Naive B cell (primary cell): Measurements from ENCODE around the gene GCNT1. TPM values are rescaled to one million over a fixed set of nuclear protein-coding genes. Genes with fewer than 3 reads are reported as not detected.
A peak's percentile ranks its signal among the peaks of the same experiment; 100 is the strongest.
"Not testable (repeated sequence)": the region's sequence is repeated elsewhere in the genome, so short reads cannot be mapped to it uniquely, and the experiment has no call there.

Source experiments
- ATAC-seq, 2 donors: fragments of 150-1000 bp; cut with Tn5 transposase; 2 replicates each; pipeline ENCODE4 v1.10.0; 2021; ENCODE audit warnings: low read depth in 2 of 2, mild to moderate bottlenecking in 2 of 2, moderate library complexity in 2 of 2
- DNase-seq: peaks from one replicate; pipeline ENCODE4 v3.0.0; 2022
- H3K27ac Mint-ChIP-seq, 6 donors: one replicate each; pipeline ENCODE4 v1.8.0; 2020 to 2022; ENCODE audit warnings: mild to moderate bottlenecking in 6 of 6, mixed read lengths in 6 of 6, moderate library complexity in 5 of 6, inconsistent platforms in 2 of 6
- H3K27me3 Mint-ChIP-seq, 3 donors: one replicate each; pipeline ENCODE4 v1.8.0; 2021 to 2022; ENCODE audit warnings: mixed read lengths in 3 of 3, mild to moderate bottlenecking in 1 of 3
- H3K36me3 Mint-ChIP-seq, 2 donors: one replicate each; pipeline ENCODE4 v1.8.0; 2020 to 2022; ENCODE audit warnings: mixed read lengths in 2 of 2, inconsistent platforms in 1 of 2, mild to moderate bottlenecking in 1 of 2
- H3K4me1 Mint-ChIP-seq, 3 donors: one replicate each; pipeline ENCODE4 v1.8.0; 2020 to 2022; ENCODE audit warnings: mixed read lengths in 3 of 3, inconsistent platforms in 1 of 3, mild to moderate bottlenecking in 1 of 3, moderate library complexity in 1 of 3
- H3K4me3 Mint-ChIP-seq, 8 donors: one replicate each; pipeline ENCODE4 v1.8.0; 2020 to 2022; ENCODE audit warnings: mild to moderate bottlenecking in 8 of 8, mixed read lengths in 8 of 8, moderate library complexity in 8 of 8, inconsistent platforms in 2 of 8
- H3K9me3 Mint-ChIP-seq, 7 donors: one replicate each; pipeline ENCODE4 v1.8.0; 2020 to 2022; ENCODE audit warnings: mixed read lengths in 7 of 7, mild to moderate bottlenecking in 5 of 7, inconsistent platforms in 2 of 7, moderate library complexity in 1 of 7
- polyA plus RNA-seq, 6 donors: library from polyadenylated mRNA; unstranded; fragments of 300-500 nt; fragmentation: Illumina TruSeq; gene quantifications; one replicate each; pipeline ENCODE4 v1.2.3, GENCODE V29; 2021; ENCODE audit warnings: low read depth in 6 of 6

The GCNT1 gene
- polyA plus RNA-seq, 6 donors from 2014 or later: 60.2 to 135 (median 78.5) TPM

DNA sequence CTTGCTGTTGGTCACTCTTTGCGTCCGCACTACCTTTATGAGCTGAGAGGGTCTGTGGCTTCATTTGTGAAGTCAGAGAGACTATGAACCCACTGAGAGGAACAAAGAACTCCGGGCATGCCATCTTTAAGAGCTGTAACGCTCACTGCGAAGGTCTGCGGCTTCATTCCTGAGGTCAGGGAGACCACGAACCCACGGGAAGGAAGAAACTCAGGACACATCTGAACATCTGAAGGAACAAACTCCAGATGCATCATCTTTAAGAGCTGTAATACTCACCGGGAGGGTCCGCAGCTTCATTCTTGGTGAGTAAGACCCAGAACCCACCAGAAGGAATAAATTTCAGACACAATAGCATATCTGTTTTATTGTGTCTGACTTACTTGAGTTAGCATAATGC, 19.2 kb downstream of the GCNT1 start:
- no peak for ATAC-seq
- Mint-ChIP-seq H3K9me3 (peaks cover 0 to 12% (median 8%) of the 10 kb centered on the region in 7 donors), H3K27me3 (no peaks in the 10 kb centered on the region), H3K36me3 (peaks cover 7 to 24% of the 10 kb centered on the region in 2 donors), H3K4me3 (peak overlapping the region in 7 of 8 donors; percentile 4 to 74 (median 18)), H3K27ac (peak overlapping the region in 3 of 6 donors; percentile 12 to 49 (median 30)), H3K4me1 (peaks cover 20 to 58% (median 41%) of the 10 kb centered on the region in 3 donors)
- DNase-seq: no peak

DNA sequence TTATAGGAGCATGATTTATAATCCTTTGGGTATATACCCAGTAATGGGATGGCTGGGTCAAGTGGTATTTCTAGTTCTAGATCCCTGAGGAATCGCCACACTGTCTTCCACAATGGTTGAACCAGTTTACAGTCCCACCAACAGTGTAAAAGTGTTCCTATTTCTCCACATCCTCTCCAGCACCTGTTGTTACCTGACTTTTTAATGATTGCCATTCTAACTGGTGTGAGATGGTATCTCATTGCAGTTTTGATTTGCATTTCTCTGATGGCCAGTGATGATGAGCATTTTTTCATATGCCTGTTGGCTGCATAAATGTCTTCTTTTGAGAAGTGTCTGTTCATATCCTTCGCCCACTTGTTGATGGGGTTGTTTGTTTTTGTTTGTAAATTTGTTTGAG, 20.4 kb downstream of the GCNT1 start:
- H3K9me3 Mint-ChIP-seq: peaks cover 0 to 12% (median 8%) of the 10 kb centered on the region in 7 donors
- H3K27ac Mint-ChIP-seq, DNase-seq, ATAC-seq, H3K27me3 Mint-ChIP-seq: not testable (repeated sequence)
- peaks cover 7 to 24% of the 10 kb centered on the region in 2 donors for H3K36me3 Mint-ChIP-seq
- H3K4me1 Mint-ChIP-seq: peaks cover 24 to 60% (median 46%) of the 10 kb centered on the region in 3 donors
- H3K4me3 Mint-ChIP-seq: peak overlapping the region in 1 of 8 donors; percentile 3

- ATAC-seq: no peak
- Mint-ChIP-seq H3K4me1 (peaks cover 43 to 81% (median 72%) of the 10 kb centered on the region in 3 donors), H3K4me3 (peak overlapping the region in 1 of 8 donors; percentile 9), H3K36me3 (peaks cover 0 to 18% of the 10 kb centered on the region in 2 donors), H3K27ac (peak overlapping the region in 1 of 6 donors; percentile 55), H3K9me3 (no peaks in the 10 kb centered on the region), H3K27me3 (no peaks in the 10 kb centered on the region)
- no peak for DNase-seq
These were observed 27.2 kb downstream of the GCNT1 start for GRCh38 chr9:76486151-76486550.

- peaks cover 1 to 12% (median 3%) of the 10 kb centered on the region in 7 donors for H3K9me3 Mint-ChIP-seq
- H3K27me3 Mint-ChIP-seq: no peaks in the 10 kb centered on the region
- peaks cover 24 to 38% of the 10 kb centered on the region in 2 donors for H3K36me3 Mint-ChIP-seq
- DNase-seq (no peak), ATAC-seq (no peak)
- peak overlapping the region; percentile 29 to 93 (median 72) for H3K27ac Mint-ChIP-seq
- H3K4me3 Mint-ChIP-seq: peak overlapping the region in 6 of 8 donors; percentile 56 to 86 (median 62)
- peaks cover 47 to 84% (median 67%) of the 10 kb centered on the region in 3 donors for H3K4me1 Mint-ChIP-seq
These were observed 31.4 kb downstream of the GCNT1 start for GRCh38 chr9:76490249-76490990.

DNA sequence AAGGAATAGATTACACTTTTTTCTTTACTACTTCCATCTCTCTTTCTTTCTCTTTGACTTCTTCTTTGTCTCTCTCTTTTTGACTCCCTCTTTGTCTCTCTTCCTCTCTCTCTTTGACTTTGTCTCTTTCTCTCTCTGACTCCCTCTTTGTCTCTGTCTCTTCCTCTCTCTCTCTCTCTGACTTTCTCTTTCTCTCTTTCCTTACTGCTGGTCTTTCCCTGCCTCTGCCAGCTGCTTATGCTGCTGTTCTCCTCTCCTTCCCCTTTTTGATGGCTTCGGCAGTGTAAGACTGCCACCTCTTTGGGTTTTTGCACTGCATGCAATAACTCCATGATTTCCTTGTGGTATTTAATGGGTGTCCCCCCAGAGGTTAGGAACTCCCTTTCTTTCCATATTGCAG, 32.1 kb downstream of the GCNT1 start:
- H3K27me3 Mint-ChIP-seq: not testable (repeated sequence)
- H3K4me1 Mint-ChIP-seq: peaks cover 43 to 79% (median 62%) of the 10 kb centered on the region in 3 donors
- peak; percentile 28 for DNase-seq

GRCh38 chr9:76493496-76493895, 34.5 kb downstream of the GCNT1 start:
- H3K27ac Mint-ChIP-seq: peak overlapping the region in 2 of 6 donors; percentile 39 to 49
- not testable (repeated sequence) for H3K27me3 Mint-ChIP-seq, ATAC-seq

More for the DNA sequence above, 32.1 kb downstream of the GCNT1 start:
- peaks cover 28 to 40% of the 10 kb centered on the region in 2 donors for H3K36me3 Mint-ChIP-seq
- peaks cover 2 to 14% (median 5%) of the 10 kb centered on the region in 7 donors for H3K9me3 Mint-ChIP-seq
- H3K4me3 Mint-ChIP-seq: peak overlapping the region in 7 of 8 donors; percentile 32 to 86 (median 61)
- not testable (repeated sequence) for ATAC-seq
- H3K27ac Mint-ChIP-seq: peak overlapping the region; percentile 29 to 93 (median 72)

DNA sequence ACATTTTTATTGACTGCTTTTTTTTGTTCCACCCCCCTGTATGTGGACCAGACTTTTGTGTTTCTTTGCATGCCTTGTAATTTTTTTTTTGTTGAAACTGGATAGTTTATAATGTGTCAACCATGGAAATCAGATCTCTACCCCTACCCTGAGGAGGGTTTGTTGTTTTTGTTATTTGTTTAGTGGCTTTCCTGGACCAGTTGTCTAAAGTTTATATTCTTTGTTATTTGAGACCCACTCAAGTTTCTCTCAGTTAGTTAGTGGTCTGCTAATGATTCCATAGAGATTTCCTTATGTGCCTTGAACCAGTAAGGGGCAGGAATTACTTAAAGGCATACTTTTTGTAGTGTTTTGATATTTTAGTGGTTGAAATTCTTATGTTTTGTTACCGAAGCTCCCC, 41.1 kb downstream of the GCNT1 start:
- peak overlapping the region in 3 of 6 donors; percentile 0 to 81 (median 76) for H3K27ac Mint-ChIP-seq
- DNase-seq (no peak), ATAC-seq (no peak)
- no peaks in the 10 kb centered on the region for H3K27me3 Mint-ChIP-seq
- H3K4me3 Mint-ChIP-seq: no peak overlapping the region
- H3K9me3 Mint-ChIP-seq: peaks cover 0 to 7% (median 2%) of the 10 kb centered on the region in 7 donors
- peaks cover 29 to 50% (median 42%) of the 10 kb centered on the region in 3 donors for H3K4me1 Mint-ChIP-seq
- H3K36me3 Mint-ChIP-seq: peaks cover 25 to 28% of the 10 kb centered on the region in 2 donors

More at GRCh38 chr9:76493496-76493895, 34.5 kb downstream of the GCNT1 start:
- H3K4me3 Mint-ChIP-seq: peak overlapping the region in 1 of 8 donors; percentile 37
- DNase-seq: not testable (repeated sequence)
- H3K36me3 Mint-ChIP-seq: peaks cover 35 to 38% of the 10 kb centered on the region in 2 donors
- H3K9me3 Mint-ChIP-seq: peaks cover 2 to 14% (median 5%) of the 10 kb centered on the region in 7 donors
- peaks cover 31 to 67% (median 53%) of the 10 kb centered on the region in 3 donors for H3K4me1 Mint-ChIP-seq

- no peak for DNase-seq
- no peaks in the 10 kb centered on the region for H3K9me3 Mint-ChIP-seq
- peak overlapping the region in 1 of 6 donors; percentile 46 for H3K27ac Mint-ChIP-seq
- peaks cover 20 to 38% (median 38%) of the 10 kb centered on the region in 3 donors for H3K4me1 Mint-ChIP-seq
- H3K27me3 Mint-ChIP-seq: no peaks in the 10 kb centered on the region
- peaks cover 13 to 15% of the 10 kb centered on the region in 2 donors for H3K36me3 Mint-ChIP-seq
- peak overlapping the region in 1 of 8 donors; percentile 49 for H3K4me3 Mint-ChIP-seq
- no peak for ATAC-seq
These were observed 43.8 kb downstream of the GCNT1 start for GRCh38 chr9:76502746-76503145.

- peak overlapping the region in 1 of 6 donors; percentile 84 for H3K27ac Mint-ChIP-seq
- H3K4me1 Mint-ChIP-seq: peaks cover 1 to 13% (median 3%) of the 10 kb centered on the region in 3 donors
- peaks cover 0 to 12% of the 10 kb centered on the region in 2 donors for H3K36me3 Mint-ChIP-seq
- ATAC-seq (no peak), DNase-seq (no peak)
- H3K4me3 Mint-ChIP-seq: no peak overlapping the region
- peaks cover 0 to 12% (median 4%) of the 10 kb centered on the region in 7 donors for H3K9me3 Mint-ChIP-seq
- no peaks in the 10 kb centered on the region for H3K27me3 Mint-ChIP-seq
These were observed 51.1 kb downstream of the GCNT1 start for GRCh38 chr9:76510041-76510440.

DNA sequence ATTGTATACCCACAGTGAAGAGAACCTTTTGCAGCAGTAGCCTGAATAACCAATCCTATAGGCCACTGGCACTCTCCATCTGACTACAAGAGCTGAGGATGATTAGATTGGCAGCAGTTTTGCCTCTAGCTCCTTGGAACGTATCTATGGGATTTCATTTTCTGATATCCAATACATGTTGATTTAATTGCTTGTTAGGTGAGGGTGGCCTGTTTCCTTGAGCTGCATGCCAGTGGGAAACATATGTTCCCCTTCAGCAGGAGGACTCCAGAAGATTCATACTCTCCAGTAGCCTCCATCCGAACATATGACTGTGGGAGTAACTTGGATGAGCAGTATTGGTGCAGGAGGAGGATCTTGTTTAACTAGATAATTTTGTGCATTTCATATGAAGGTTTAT, 51.5 kb downstream of the GCNT1 start:
- DNase-seq: no peak

DNA sequence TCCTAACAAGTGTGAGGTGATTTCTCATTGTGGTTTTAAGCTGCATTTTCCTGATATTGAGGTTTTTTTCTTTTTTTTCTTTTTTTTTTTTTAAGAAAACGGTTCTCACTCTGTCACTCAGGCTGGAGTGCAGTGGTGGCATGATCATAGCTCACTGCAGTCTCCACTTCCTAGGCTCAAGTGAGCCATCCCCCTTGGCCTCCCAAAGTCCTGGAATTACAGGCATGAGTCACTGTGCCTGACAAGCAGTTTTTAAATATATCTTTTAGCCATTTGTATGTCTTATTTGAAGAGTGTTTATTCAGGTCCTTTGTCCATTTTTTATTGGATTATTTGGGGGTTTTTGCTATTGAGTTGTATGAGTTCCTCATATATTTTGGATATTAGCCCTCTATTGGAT, 53.8 kb downstream of the GCNT1 start:
- H3K27me3 Mint-ChIP-seq: no peaks in the 10 kb centered on the region
- no peak overlapping the region for H3K4me3 Mint-ChIP-seq
- ATAC-seq (no peak), DNase-seq (no peak)
- H3K4me1 Mint-ChIP-seq: peaks cover 4 to 9% (median 7%) of the 10 kb centered on the region in 3 donors
- H3K27ac Mint-ChIP-seq: no peak overlapping the region
- peaks cover 0 to 12% (median 4%) of the 10 kb centered on the region in 7 donors for H3K9me3 Mint-ChIP-seq
- H3K36me3 Mint-ChIP-seq: peaks cover 16 to 27% of the 10 kb centered on the region in 2 donors

More for the DNA sequence above, 51.5 kb downstream of the GCNT1 start:
- no peak overlapping the region for H3K4me3 Mint-ChIP-seq
- peak overlapping the region in 2 of 6 donors; percentile 82 to 84 for H3K27ac Mint-ChIP-seq
- peaks cover 0 to 12% (median 0%) of the 10 kb centered on the region in 3 donors for H3K4me1 Mint-ChIP-seq
- H3K36me3 Mint-ChIP-seq: peaks cover 0 to 12% of the 10 kb centered on the region in 2 donors
- no peak for ATAC-seq
- H3K9me3 Mint-ChIP-seq: peaks cover 0 to 12% (median 4%) of the 10 kb centered on the region in 7 donors
- no peaks in the 10 kb centered on the region for H3K27me3 Mint-ChIP-seq

DNA sequence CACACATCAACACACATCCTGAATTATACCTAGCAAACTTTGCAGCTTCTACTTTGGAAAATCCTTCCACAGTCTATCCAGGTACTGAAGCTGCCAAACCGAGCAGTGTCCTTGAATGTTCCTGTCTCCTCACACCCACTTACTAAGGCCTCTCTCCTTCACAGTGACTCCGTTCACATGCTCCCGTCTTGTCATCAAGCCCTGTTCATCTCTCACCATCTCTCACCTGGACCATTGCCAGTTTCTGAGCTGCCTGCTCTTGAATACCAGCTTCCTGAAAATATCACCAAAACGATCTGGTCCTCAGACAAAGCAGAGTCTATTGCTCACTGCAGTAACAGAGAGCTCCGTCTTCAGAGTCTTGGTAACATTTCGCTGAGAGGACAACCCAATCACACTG, 57.4 kb downstream of the GCNT1 start:
- ATAC-seq (no peak), DNase-seq (no peak)
- Mint-ChIP-seq H3K9me3 (peaks cover 0 to 12% (median 4%) of the 10 kb centered on the region in 7 donors), H3K27me3 (no peaks in the 10 kb centered on the region), H3K27ac (peak overlapping the region in 2 of 6 donors; percentile 45 to 52), H3K4me1 (peaks cover 4 to 10% (median 7%) of the 10 kb centered on the region in 3 donors), H3K36me3 (peaks cover 22 to 44% of the 10 kb centered on the region in 2 donors), H3K4me3 (no peak overlapping the region)

DNA sequence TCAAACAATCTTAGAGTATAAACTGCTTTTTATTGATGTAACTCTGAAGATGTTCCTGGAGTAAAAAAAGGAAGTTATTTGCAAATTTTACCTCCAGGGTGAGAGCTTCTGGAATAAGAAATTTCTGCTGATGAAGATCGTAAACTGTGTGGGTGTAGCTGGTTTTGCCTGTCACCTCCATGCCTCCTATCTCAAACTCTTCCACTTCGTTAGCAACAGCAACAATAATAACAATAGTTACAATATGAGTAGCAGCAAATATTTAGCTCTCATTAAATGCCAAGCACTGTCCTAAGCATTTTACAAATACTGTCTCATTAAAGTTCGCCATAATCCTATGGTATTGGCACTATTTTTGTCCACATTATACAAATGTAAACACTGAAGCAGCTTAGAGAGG, 57.9 kb downstream of the GCNT1 start:
- no peak for ATAC-seq
- DNase-seq: no peak
- H3K36me3 Mint-ChIP-seq: peaks cover 27 to 49% of the 10 kb centered on the region in 2 donors
- H3K27ac Mint-ChIP-seq: no peak overlapping the region
- H3K4me3 Mint-ChIP-seq: no peak overlapping the region
- H3K9me3 Mint-ChIP-seq: peaks cover 0 to 12% (median 2%) of the 10 kb centered on the region in 7 donors
- peaks cover 6 to 15% (median 8%) of the 10 kb centered on the region in 3 donors for H3K4me1 Mint-ChIP-seq
- H3K27me3 Mint-ChIP-seq: no peaks in the 10 kb centered on the region
